ENCODE results near the gene XPO5. TPM values are rescaled to one million over a fixed set of nuclear protein-coding genes. Genes with fewer than 3 reads are reported as not detected.
"Not testable (repeated sequence)": the region's sequence is repeated elsewhere in the genome, so short reads cannot be mapped to it uniquely, and the experiment has no call there.

XPO5 gene
- polyA plus RNA-seq, 2 donors, result 10.1 to 14.3 TPM

GRCh38 chr6:43557620-43558019 is 18.2 kb downstream of the XPO5 start:
- peaks cover 11 to 16% of the 10 kb centered on the region in 2 donors for H3K36me3 ChIP-seq (ENCODE audit: control insufficient read depth in 2 of 2, insufficient read depth in 2 of 2, low read length in 1 of 2)

GRCh38 chr6:43547222-43547621 is 28.6 kb downstream of the XPO5 start:
- no peaks in the 10 kb centered on the region for H3K4me1 ChIP-seq (ENCODE audit: control insufficient read depth in 2 of 2, insufficient read depth in 2 of 2, low read length in 1 of 2)
- H3K27ac ChIP-seq (ENCODE audit: low read depth in 2 of 2, low read length in 1 of 2), result no peak overlapping the region
- no peaks in the 10 kb centered on the region for H3K27me3 ChIP-seq (ENCODE audit: control insufficient read depth in 1 of 2, insufficient read depth in 2 of 2, low read length in 2 of 2)
- 86 to 91% methylated on average over 3 of the region's 3 CpGs for WGBS, 2 donors
- no peak overlapping the region for H3K4me3 ChIP-seq (ENCODE audit: low read depth in 1 of 2, low read length in 2 of 2)
- peaks cover 12 to 25% of the 10 kb centered on the region in 2 donors for H3K36me3 ChIP-seq (ENCODE audit: control insufficient read depth in 2 of 2, insufficient read depth in 2 of 2, low read length in 1 of 2)
- no peaks in the 10 kb centered on the region for H3K9me3 ChIP-seq (ENCODE audit: control insufficient read depth in 2 of 2, insufficient read depth in 1 of 2, low read depth in 1 of 2, low read length in 1 of 2)

More at GRCh38 chr6:43557620-43558019, 18.2 kb downstream of the XPO5 start:
- H3K9me3 ChIP-seq (ENCODE audit: control insufficient read depth in 2 of 2, insufficient read depth in 1 of 2, low read depth in 1 of 2, low read length in 1 of 2); H3K27me3 ChIP-seq (ENCODE audit: control insufficient read depth in 1 of 2, insufficient read depth in 2 of 2, low read length in 2 of 2); H3K4me3 ChIP-seq (ENCODE audit: low read depth in 1 of 2, low read length in 2 of 2); H3K27ac ChIP-seq (ENCODE audit: low read depth in 2 of 2, low read length in 1 of 2); H3K4me1 ChIP-seq (ENCODE audit: control insufficient read depth in 2 of 2, insufficient read depth in 2 of 2, low read length in 1 of 2): not testable (repeated sequence)
- 93 to 94% methylated on average over 7 of the region's 7 CpGs for WGBS, 2 donors

- Histone ChIP-seq H3K4me1 (ENCODE audit: control insufficient read depth in 2 of 2, insufficient read depth in 2 of 2, low read length in 1 of 2) (no peaks in the 10 kb centered on the region), H3K9me3 (ENCODE audit: control insufficient read depth in 2 of 2, insufficient read depth in 1 of 2, low read depth in 1 of 2, low read length in 1 of 2) (no peaks in the 10 kb centered on the region), H3K36me3 (ENCODE audit: control insufficient read depth in 2 of 2, insufficient read depth in 2 of 2, low read length in 1 of 2) (peaks cover 4 to 18% of the 10 kb centered on the region in 2 donors), H3K4me3 (ENCODE audit: low read depth in 1 of 2, low read length in 2 of 2) (no peak overlapping the region), H3K27me3 (ENCODE audit: control insufficient read depth in 1 of 2, insufficient read depth in 2 of 2, low read length in 2 of 2) (no peaks in the 10 kb centered on the region), H3K27ac (ENCODE audit: low read depth in 2 of 2, low read length in 1 of 2) (no peak overlapping the region)
- 68 to 73% methylated on average over 4 of the region's 4 CpGs for WGBS, 2 donors
Observed at GRCh38 chr6:43544461-43544860, 31.4 kb downstream of the XPO5 start.

GRCh38 chr6:43541774-43542471 is 33.9 kb downstream of the XPO5 start:
- H3K27me3 ChIP-seq (ENCODE audit: control insufficient read depth in 1 of 2, insufficient read depth in 2 of 2, low read length in 2 of 2), result no peaks in the 10 kb centered on the region
- H3K9me3 ChIP-seq (ENCODE audit: control insufficient read depth in 2 of 2, insufficient read depth in 1 of 2, low read depth in 1 of 2, low read length in 1 of 2), result no peaks in the 10 kb centered on the region
- H3K36me3 ChIP-seq (ENCODE audit: control insufficient read depth in 2 of 2, insufficient read depth in 2 of 2, low read length in 1 of 2), result peaks cover 4 to 11% of the 10 kb centered on the region in 2 donors
- H3K4me1 ChIP-seq (ENCODE audit: control insufficient read depth in 2 of 2, insufficient read depth in 2 of 2, low read length in 1 of 2), result no peaks in the 10 kb centered on the region
- WGBS, 2 donors, result 96% methylated on average over 8 of the region's 8 CpGs
- H3K27ac ChIP-seq (ENCODE audit: low read depth in 2 of 2, low read length in 1 of 2), result no peak overlapping the region
- no peak overlapping the region for H3K4me3 ChIP-seq (ENCODE audit: low read depth in 1 of 2, low read length in 2 of 2)

GRCh38 chr6:43540507-43540906 is 35.3 kb downstream of the XPO5 start:
- 95 to 98% methylated on average over 5 of the region's 5 CpGs for WGBS, 2 donors
- H3K27ac ChIP-seq (ENCODE audit: low read depth in 2 of 2, low read length in 1 of 2), result no peak overlapping the region
- no peaks in the 10 kb centered on the region for H3K27me3 ChIP-seq (ENCODE audit: control insufficient read depth in 1 of 2, insufficient read depth in 2 of 2, low read length in 2 of 2)
- H3K4me1 ChIP-seq (ENCODE audit: control insufficient read depth in 2 of 2, insufficient read depth in 2 of 2, low read length in 1 of 2), result no peaks in the 10 kb centered on the region
- H3K4me3 ChIP-seq (ENCODE audit: low read depth in 1 of 2, low read length in 2 of 2), result no peak overlapping the region
- peaks cover 4 to 8% of the 10 kb centered on the region in 2 donors for H3K36me3 ChIP-seq (ENCODE audit: control insufficient read depth in 2 of 2, insufficient read depth in 2 of 2, low read length in 1 of 2)
- no peaks in the 10 kb centered on the region for H3K9me3 ChIP-seq (ENCODE audit: control insufficient read depth in 2 of 2, insufficient read depth in 1 of 2, low read depth in 1 of 2, low read length in 1 of 2)

- H3K4me3 ChIP-seq (ENCODE audit: low read depth in 1 of 2, low read length in 2 of 2); H3K9me3 ChIP-seq (ENCODE audit: control insufficient read depth in 2 of 2, insufficient read depth in 1 of 2, low read depth in 1 of 2, low read length in 1 of 2); H3K27me3 ChIP-seq (ENCODE audit: control insufficient read depth in 1 of 2, insufficient read depth in 2 of 2, low read length in 2 of 2); H3K4me1 ChIP-seq (ENCODE audit: control insufficient read depth in 2 of 2, insufficient read depth in 2 of 2, low read length in 1 of 2); H3K36me3 ChIP-seq (ENCODE audit: control insufficient read depth in 2 of 2, insufficient read depth in 2 of 2, low read length in 1 of 2); H3K27ac ChIP-seq (ENCODE audit: low read depth in 2 of 2, low read length in 1 of 2): not testable (repeated sequence)
- WGBS, 2 donors, result 98% methylated on average over 20 of the region's 20 CpGs
Observed at GRCh38 chr6:43539409-43539808, 36.4 kb downstream of the XPO5 start.

GRCh38 chr6:43538986-43539385 is 36.9 kb downstream of the XPO5 start:
- 97 to 98% methylated on average over 13 to 15 of the region's 17 CpGs for WGBS, 2 donors
- H3K9me3 ChIP-seq (ENCODE audit: control insufficient read depth in 2 of 2, insufficient read depth in 1 of 2, low read depth in 1 of 2, low read length in 1 of 2); H3K4me3 ChIP-seq (ENCODE audit: low read depth in 1 of 2, low read length in 2 of 2); H3K27ac ChIP-seq (ENCODE audit: low read depth in 2 of 2, low read length in 1 of 2); H3K36me3 ChIP-seq (ENCODE audit: control insufficient read depth in 2 of 2, insufficient read depth in 2 of 2, low read length in 1 of 2); H3K4me1 ChIP-seq (ENCODE audit: control insufficient read depth in 2 of 2, insufficient read depth in 2 of 2, low read length in 1 of 2); H3K27me3 ChIP-seq (ENCODE audit: control insufficient read depth in 1 of 2, insufficient read depth in 2 of 2, low read length in 2 of 2): not testable (repeated sequence)

GRCh38 chr6:43532201-43532600 is 43.6 kb downstream of the XPO5 start:
- no peaks in the 10 kb centered on the region for H3K27me3 ChIP-seq (ENCODE audit: control insufficient read depth in 1 of 2, insufficient read depth in 2 of 2, low read length in 2 of 2)
- no peak overlapping the region for H3K4me3 ChIP-seq (ENCODE audit: low read depth in 1 of 2, low read length in 2 of 2)
- no peaks in the 10 kb centered on the region for H3K9me3 ChIP-seq (ENCODE audit: control insufficient read depth in 2 of 2, insufficient read depth in 1 of 2, low read depth in 1 of 2, low read length in 1 of 2)
- H3K4me1 ChIP-seq (ENCODE audit: control insufficient read depth in 2 of 2, insufficient read depth in 2 of 2, low read length in 1 of 2), result no peaks in the 10 kb centered on the region
- whole genome bisulfite sequencing, 2 donors, result 86 to 96% methylated on average over 1 of the region's 1 CpG
- peaks cover 3 to 15% of the 10 kb centered on the region in 2 donors for H3K36me3 ChIP-seq (ENCODE audit: control insufficient read depth in 2 of 2, insufficient read depth in 2 of 2, low read length in 1 of 2)
- no peak overlapping the region for H3K27ac ChIP-seq (ENCODE audit: low read depth in 2 of 2, low read length in 1 of 2)

GRCh38 chr6:43524483-43524961 is 51.3 kb downstream of the XPO5 start:
- Histone ChIP-seq H3K36me3 (ENCODE audit: control insufficient read depth in 2 of 2, insufficient read depth in 2 of 2, low read length in 1 of 2) (peaks cover 29 to 60% of the 10 kb centered on the region in 2 donors), H3K4me1 (ENCODE audit: control insufficient read depth in 2 of 2, insufficient read depth in 2 of 2, low read length in 1 of 2) (no peaks in the 10 kb centered on the region), H3K27ac (ENCODE audit: low read depth in 2 of 2, low read length in 1 of 2) (no peak overlapping the region), H3K4me3 (ENCODE audit: low read depth in 1 of 2, low read length in 2 of 2) (no peak overlapping the region), H3K9me3 (ENCODE audit: control insufficient read depth in 2 of 2, insufficient read depth in 1 of 2, low read depth in 1 of 2, low read length in 1 of 2) (no peaks in the 10 kb centered on the region), H3K27me3 (ENCODE audit: control insufficient read depth in 1 of 2, insufficient read depth in 2 of 2, low read length in 2 of 2) (no peaks in the 10 kb centered on the region)
- WGBS, 2 donors, result 72 to 82% methylated on average over 10 of the region's 10 CpGs

GRCh38 chr6:43523284-43523683 is 52.6 kb downstream of the XPO5 start:
- Histone ChIP-seq H3K4me1 (ENCODE audit: control insufficient read depth in 2 of 2, insufficient read depth in 2 of 2, low read length in 1 of 2) (no peaks in the 10 kb centered on the region), H3K9me3 (ENCODE audit: control insufficient read depth in 2 of 2, insufficient read depth in 1 of 2, low read depth in 1 of 2, low read length in 1 of 2) (no peaks in the 10 kb centered on the region), H3K36me3 (ENCODE audit: control insufficient read depth in 2 of 2, insufficient read depth in 2 of 2, low read length in 1 of 2) (peaks cover 29 to 56% of the 10 kb centered on the region in 2 donors), H3K27ac (ENCODE audit: low read depth in 2 of 2, low read length in 1 of 2) (no peak overlapping the region), H3K4me3 (ENCODE audit: low read depth in 1 of 2, low read length in 2 of 2) (no peak overlapping the region), H3K27me3 (ENCODE audit: control insufficient read depth in 1 of 2, insufficient read depth in 2 of 2, low read length in 2 of 2) (no peaks in the 10 kb centered on the region)
- WGBS, 2 donors, result 86 to 92% methylated on average over 3 of the region's 3 CpGs
